HEK293 (cell line): ENCODE results near the gene RIC3.

ENCODE experiments used
- CTCF ChIA-PET: fragments of 350-600 bp; formaldehyde crosslinking; extraction: SDS; loops from one replicate; lab custom pipeline; 2021; ENCODE audit warnings: antibody characterized with exemption; lab: Yijun Ruan, JAX
- POLR2A ChIA-PET: fragments of 300-600 bp; formaldehyde crosslinking; extraction: SDS; loops from one replicate; lab custom pipeline; 2020; ENCODE audit warnings: antibody characterized with exemption, inconsistent platforms; lab: Yijun Ruan, JAX
- H3K27ac ChIP-seq: fragments of 200-500 bp; sonication (Bioruptor generic); 2 replicates; pipeline ENCODE4 v1.5.1; 2014; ENCODE audit warnings: low read depth, low read length, control low read depth, inconsistent platforms; ENCODE audit errors: extremely low read depth
- H3K36me3 ChIP-seq, 2 experiments: fragments of 200-500 bp in 1 of 2; sonication (Bioruptor generic) in 1 of 2; 1 replicate in 1 of 2; 2 replicates in 1 of 2; pipeline ENCODE4 v1.5.1; 2014 to 2017; ENCODE audit warnings: inconsistent platforms in 2 of 2, low read length in 2 of 2; ENCODE audit not compliant: control insufficient read depth in 2 of 2, insufficient read depth in 1 of 2
- H3K4me1 ChIP-seq: fragments of 200-500 bp; sonication (Bioruptor generic); 2 replicates; pipeline ENCODE4 v1.5.1; 2014; ENCODE audit warnings: mild to moderate bottlenecking, low read length, inconsistent platforms; ENCODE audit not compliant: control insufficient read depth, insufficient read depth
- H3K4me3 ChIP-seq: 2 replicates; pipeline ENCODE4 v1.5.1; 2011; ENCODE audit warnings: low read depth, mild to moderate bottlenecking, control low read depth, low read length, moderate library complexity
- H3K9me3 ChIP-seq: fragments of 200-500 bp; sonication (Bioruptor generic); 2 replicates; pipeline ENCODE4 v1.5.1; 2014; ENCODE audit warnings: low read depth, low read length, inconsistent platforms; ENCODE audit not compliant: control insufficient read depth, insufficient read depth
- GFI1B ChIP-seq: fragments of 450-650 bp; formaldehyde crosslinking; IDR thresholded peaks from 2 replicates; pipeline ENCODE4 v1.5.1; 2016; ENCODE audit warnings: missing biosample characterization, missing genetic modification characterization
- GLI4 ChIP-seq: fragments of 450-650 bp; formaldehyde crosslinking; IDR thresholded peaks from 2 replicates; pipeline ENCODE4 v1.5.1; 2016; ENCODE audit warnings: missing biosample characterization, missing genetic modification characterization
- GLIS1 ChIP-seq: fragments of 450-650 bp; formaldehyde crosslinking; IDR thresholded peaks from 2 replicates; pipeline ENCODE4 v1.5.1; 2016; ENCODE audit warnings: missing biosample characterization, missing genetic modification characterization
- KLF10 ChIP-seq: fragments of 450-650 bp; IDR thresholded peaks from 2 replicates; pipeline ENCODE4 v1.5.1; 2018; ENCODE audit warnings: missing biosample characterization, mild to moderate bottlenecking, missing genetic modification characterization
- KLF9 ChIP-seq: fragments of 450-650 bp; formaldehyde crosslinking; IDR thresholded peaks from 2 replicates; pipeline ENCODE4 v1.5.1; 2016; ENCODE audit warnings: missing biosample characterization, missing genetic modification characterization, low read depth
- OVOL3 ChIP-seq: fragments of 450-650 bp; formaldehyde crosslinking; IDR thresholded peaks from 2 replicates; pipeline ENCODE4 v1.5.1; 2016; ENCODE audit warnings: missing biosample characterization, missing genetic modification characterization
- SETDB1 ChIP-seq: IDR thresholded peaks from one replicate; pipeline ENCODE4 v1.6.1; 2017; ENCODE audit warnings: mild to moderate bottlenecking, low read length, moderate library complexity, mixed read lengths; ENCODE audit not compliant: insufficient read length
- SP2 ChIP-seq: fragments of 450-650 bp; formaldehyde crosslinking; IDR thresholded peaks from 2 replicates; pipeline ENCODE4 v1.5.1; 2016; ENCODE audit warnings: missing biosample characterization, missing genetic modification characterization
- TRIM28 ChIP-seq: IDR thresholded peaks from 2 replicates; pipeline ENCODE4 v1.6.1; 2011; ENCODE audit warnings: low read length, control low read depth, borderline replicate concordance
- ZBTB7A ChIP-seq: fragments of 450-650 bp; formaldehyde crosslinking; IDR thresholded peaks from 2 replicates; pipeline ENCODE4 v1.5.1; 2016; ENCODE audit warnings: low read depth, missing biosample characterization, missing genetic modification characterization
- ZEB2 ChIP-seq: fragments of 450-650 bp; formaldehyde crosslinking; IDR thresholded peaks from 2 replicates; pipeline ENCODE4 v1.5.1; 2016; ENCODE audit warnings: missing biosample characterization, missing genetic modification characterization
- ZFP3 ChIP-seq: fragments of 450-650 bp; formaldehyde crosslinking; IDR thresholded peaks from 2 replicates; pipeline ENCODE4 v1.5.1; 2016; ENCODE audit warnings: low read depth, missing biosample characterization, missing genetic modification characterization
- ZFP41 ChIP-seq: fragments of 450-650 bp; formaldehyde crosslinking; IDR thresholded peaks from 2 replicates; pipeline ENCODE4 v1.5.1; 2016; ENCODE audit warnings: missing biosample characterization, missing genetic modification characterization, borderline replicate concordance
- ZNF10 ChIP-seq: fragments of 450-650 bp; formaldehyde crosslinking; IDR thresholded peaks from 2 replicates; pipeline ENCODE4 v1.5.1; 2017; ENCODE audit warnings: missing biosample characterization, missing genetic modification characterization
- ZNF121 ChIP-seq: fragments of 450-650 bp; formaldehyde crosslinking; IDR thresholded peaks from 2 replicates; pipeline ENCODE4 v1.5.1; 2016; ENCODE audit warnings: missing biosample characterization, missing genetic modification characterization
- ZNF133 ChIP-seq: fragments of 450-650 bp; formaldehyde crosslinking; IDR thresholded peaks from 2 replicates; pipeline ENCODE4 v1.5.1; 2016; ENCODE audit warnings: missing biosample characterization, missing genetic modification characterization
- ZNF146 ChIP-seq: fragments of 450-650 bp; formaldehyde crosslinking; IDR thresholded peaks from 2 replicates; pipeline ENCODE4 v1.5.1; 2016; ENCODE audit warnings: missing biosample characterization, missing genetic modification characterization
- ZNF155 ChIP-seq: fragments of 450-650 bp; formaldehyde crosslinking; IDR thresholded peaks from 2 replicates; pipeline ENCODE4 v1.5.1; 2016; ENCODE audit warnings: missing biosample characterization, missing genetic modification characterization
- ZNF19 ChIP-seq: fragments of 450-650 bp; formaldehyde crosslinking; IDR thresholded peaks from 2 replicates; pipeline ENCODE4; 2016; ENCODE audit warnings: missing biosample characterization, missing genetic modification characterization, low read depth
- ZNF223 ChIP-seq: fragments of 450-650 bp; formaldehyde crosslinking; IDR thresholded peaks from 2 replicates; pipeline ENCODE4 v1.5.1; 2016; ENCODE audit warnings: missing biosample characterization, missing genetic modification characterization
- ZNF510 ChIP-seq: fragments of 450-650 bp; formaldehyde crosslinking; IDR thresholded peaks from 2 replicates; pipeline ENCODE4 v1.5.1; 2018; ENCODE audit warnings: mild to moderate bottlenecking, missing genetic modification characterization, missing biosample characterization; ENCODE audit not compliant: insufficient replicate concordance
- ZNF624 ChIP-seq: fragments of 450-650 bp; formaldehyde crosslinking; IDR thresholded peaks from 2 replicates; pipeline ENCODE4 v1.5.1; 2017; ENCODE audit warnings: missing biosample characterization, missing genetic modification characterization
- ZNF660 ChIP-seq: fragments of 450-650 bp; IDR thresholded peaks from 2 replicates; pipeline ENCODE4 v1.5.1; 2018; ENCODE audit warnings: missing biosample characterization, mild to moderate bottlenecking, missing genetic modification characterization
- ZNF785 ChIP-seq: fragments of 450-650 bp; formaldehyde crosslinking; IDR thresholded peaks from 2 replicates; pipeline ENCODE4 v1.5.1; 2016; ENCODE audit warnings: missing biosample characterization, missing genetic modification characterization
- ZNF791 ChIP-seq: fragments of 450-650 bp; formaldehyde crosslinking; IDR thresholded peaks from 2 replicates; pipeline ENCODE4 v1.5.1; 2016; ENCODE audit warnings: missing biosample characterization, missing genetic modification characterization
- TF ChIP-seq, protein P1 (sequence below): fragments of 450-650 bp; formaldehyde crosslinking; IDR thresholded peaks from 2 replicates; pipeline ENCODE4 v1.5.1; 2016; ENCODE audit warnings: missing biosample characterization, missing genetic modification characterization
- TF ChIP-seq, protein P2 (sequence below): fragments of 450-650 bp; formaldehyde crosslinking; IDR thresholded peaks from 2 replicates; pipeline ENCODE4 v1.5.1; 2016; ENCODE audit warnings: missing biosample characterization, missing genetic modification characterization, borderline replicate concordance

Gene RIC3

DNA sequence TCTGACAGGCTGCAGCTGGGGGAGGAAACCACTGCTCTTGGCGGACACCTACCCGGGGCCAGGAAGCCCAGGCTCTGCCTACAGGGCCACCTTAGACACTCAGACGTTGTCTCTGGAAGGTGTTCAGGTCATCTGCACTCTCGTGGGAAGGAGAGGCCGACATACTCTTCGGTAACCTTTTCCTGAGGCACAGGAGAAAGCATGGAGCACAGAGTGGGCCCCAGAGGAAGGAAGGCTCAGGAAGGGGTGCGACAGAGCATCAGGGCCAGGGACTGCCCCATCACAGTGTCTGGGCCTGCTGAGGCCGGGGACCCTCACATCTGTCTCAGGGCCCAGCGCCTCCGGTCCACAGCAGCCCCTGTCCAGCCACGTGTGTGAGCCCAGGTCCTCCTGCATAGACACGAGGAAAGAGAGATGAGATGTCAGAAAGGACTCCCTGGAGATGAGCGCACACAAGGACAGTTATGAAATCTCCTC, 106.0 kb downstream of the RIC3 start:
- no peaks in the 10 kb centered on the region for H3K9me3 ChIP-seq
- ChIA-PET POLR2A (no interaction called here), CTCF (no interaction called here)
- no peak overlapping the region for H3K27ac ChIP-seq
- no peaks in the 10 kb centered on the region for H3K4me1 ChIP-seq
- H3K36me3 ChIP-seq = no peaks in the 10 kb centered on the region
- H3K4me3 ChIP-seq = no peak overlapping the region
- TF ChIP-seq KLF10 (tag by site-specific recombination) = no peak
- no peak for TF ChIP-seq TRIM28
- no peak for TF ChIP-seq KLF9
- no peak for TF ChIP-seq ZNF624 (tag by site-specific recombination)
- no peak for TF ChIP-seq ZNF785 (tag by site-specific recombination)
- TF ChIP-seq ZNF155 = no peak
- TF ChIP-seq ZNF133 (tag by site-specific recombination) = no peak
- TF ChIP-seq OVOL3 = no peak
- TF ChIP-seq SETDB1 = no peak
- TF ChIP-seq ZNF10 (tag by site-specific recombination) = no peak
- no peak for TF ChIP-seq ZFP41 (tag by site-specific recombination)
- no peak for TF ChIP-seq GLI4 (tag by site-specific recombination)
- TF ChIP-seq ZNF791 (tag by site-specific recombination) = no peak
- TF ChIP-seq ZEB2 (tag by site-specific recombination) = no peak
- TF ChIP-seq ZFP3 (tag by site-specific recombination) = no peak
- TF ChIP-seq ZBTB7A (tag by site-specific recombination) = no peak
- no peak for TF ChIP-seq ZNF223 (tag by site-specific recombination)

DNA sequence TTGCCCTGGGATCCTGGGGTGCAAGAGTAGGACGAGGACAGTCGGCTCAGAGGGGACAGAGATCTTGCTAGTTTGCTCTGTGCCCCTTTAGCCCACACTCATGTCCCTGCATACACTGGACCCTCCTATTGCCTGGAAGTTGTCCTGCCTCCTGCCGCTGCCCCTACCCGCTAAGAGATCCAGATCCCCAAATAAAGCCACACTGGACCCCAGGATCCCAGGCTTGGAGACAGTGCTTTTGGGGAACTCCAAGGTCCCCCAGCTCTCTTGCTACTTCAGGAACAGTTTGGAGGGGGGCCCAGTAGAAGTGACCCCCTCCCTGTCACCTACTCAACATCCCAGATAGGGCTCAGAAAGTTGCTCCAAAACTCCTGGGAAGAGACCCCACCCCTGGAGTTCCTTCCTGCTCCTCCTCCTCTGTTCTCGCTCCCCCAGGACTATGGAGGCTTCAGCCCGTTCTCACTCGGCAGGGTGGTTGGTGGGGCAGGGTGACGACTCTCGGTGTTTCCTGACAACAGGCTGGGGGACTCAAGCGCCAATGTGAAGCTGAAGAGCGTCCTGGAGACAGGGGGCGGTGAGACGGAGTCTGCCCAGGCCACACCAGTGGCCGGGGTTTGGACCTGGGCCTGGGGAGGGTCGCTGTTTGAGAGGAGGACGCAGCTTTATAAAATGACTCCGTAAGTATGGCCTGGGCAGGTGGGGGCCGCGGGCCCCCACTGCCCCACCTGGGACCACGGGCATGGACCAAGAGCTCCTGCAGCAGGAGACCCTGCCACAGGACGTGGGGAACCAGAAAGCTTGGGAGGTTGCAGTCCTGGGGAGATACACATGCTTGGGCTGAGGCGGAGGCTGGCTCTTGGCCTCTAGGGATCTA, 107.0 kb downstream of the RIC3 start:
- TF ChIP-seq ZNF510 (tag by site-specific recombination) (no peak), ZNF19 (tag by site-specific recombination) (no peak), GLIS1 (tag by site-specific recombination) (no peak), ZNF660 (tag by site-specific recombination) (no peak), SP2 (no peak), ZNF121 (no peak), ZNF146 (no peak), GFI1B (tag by site-specific recombination) (no peak)
- TF ChIP-seq, protein P1, sequence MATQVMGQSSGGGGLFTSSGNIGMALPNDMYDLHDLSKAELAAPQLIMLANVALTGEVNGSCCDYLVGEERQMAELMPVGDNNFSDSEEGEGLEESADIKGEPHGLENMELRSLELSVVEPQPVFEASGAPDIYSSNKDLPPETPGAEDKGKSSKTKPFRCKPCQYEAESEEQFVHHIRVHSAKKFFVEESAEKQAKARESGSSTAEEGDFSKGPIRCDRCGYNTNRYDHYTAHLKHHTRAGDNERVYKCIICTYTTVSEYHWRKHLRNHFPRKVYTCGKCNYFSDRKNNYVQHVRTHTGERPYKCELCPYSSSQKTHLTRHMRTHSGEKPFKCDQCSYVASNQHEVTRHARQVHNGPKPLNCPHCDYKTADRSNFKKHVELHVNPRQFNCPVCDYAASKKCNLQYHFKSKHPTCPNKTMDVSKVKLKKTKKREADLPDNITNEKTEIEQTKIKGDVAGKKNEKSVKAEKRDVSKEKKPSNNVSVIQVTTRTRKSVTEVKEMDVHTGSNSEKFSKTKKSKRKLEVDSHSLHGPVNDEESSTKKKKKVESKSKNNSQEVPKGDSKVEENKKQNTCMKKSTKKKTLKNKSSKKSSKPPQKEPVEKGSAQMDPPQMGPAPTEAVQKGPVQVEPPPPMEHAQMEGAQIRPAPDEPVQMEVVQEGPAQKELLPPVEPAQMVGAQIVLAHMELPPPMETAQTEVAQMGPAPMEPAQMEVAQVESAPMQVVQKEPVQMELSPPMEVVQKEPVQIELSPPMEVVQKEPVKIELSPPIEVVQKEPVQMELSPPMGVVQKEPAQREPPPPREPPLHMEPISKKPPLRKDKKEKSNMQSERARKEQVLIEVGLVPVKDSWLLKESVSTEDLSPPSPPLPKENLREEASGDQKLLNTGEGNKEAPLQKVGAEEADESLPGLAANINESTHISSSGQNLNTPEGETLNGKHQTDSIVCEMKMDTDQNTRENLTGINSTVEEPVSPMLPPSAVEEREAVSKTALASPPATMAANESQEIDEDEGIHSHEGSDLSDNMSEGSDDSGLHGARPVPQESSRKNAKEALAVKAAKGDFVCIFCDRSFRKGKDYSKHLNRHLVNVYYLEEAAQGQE = no peak
- TF ChIP-seq, protein P2, sequence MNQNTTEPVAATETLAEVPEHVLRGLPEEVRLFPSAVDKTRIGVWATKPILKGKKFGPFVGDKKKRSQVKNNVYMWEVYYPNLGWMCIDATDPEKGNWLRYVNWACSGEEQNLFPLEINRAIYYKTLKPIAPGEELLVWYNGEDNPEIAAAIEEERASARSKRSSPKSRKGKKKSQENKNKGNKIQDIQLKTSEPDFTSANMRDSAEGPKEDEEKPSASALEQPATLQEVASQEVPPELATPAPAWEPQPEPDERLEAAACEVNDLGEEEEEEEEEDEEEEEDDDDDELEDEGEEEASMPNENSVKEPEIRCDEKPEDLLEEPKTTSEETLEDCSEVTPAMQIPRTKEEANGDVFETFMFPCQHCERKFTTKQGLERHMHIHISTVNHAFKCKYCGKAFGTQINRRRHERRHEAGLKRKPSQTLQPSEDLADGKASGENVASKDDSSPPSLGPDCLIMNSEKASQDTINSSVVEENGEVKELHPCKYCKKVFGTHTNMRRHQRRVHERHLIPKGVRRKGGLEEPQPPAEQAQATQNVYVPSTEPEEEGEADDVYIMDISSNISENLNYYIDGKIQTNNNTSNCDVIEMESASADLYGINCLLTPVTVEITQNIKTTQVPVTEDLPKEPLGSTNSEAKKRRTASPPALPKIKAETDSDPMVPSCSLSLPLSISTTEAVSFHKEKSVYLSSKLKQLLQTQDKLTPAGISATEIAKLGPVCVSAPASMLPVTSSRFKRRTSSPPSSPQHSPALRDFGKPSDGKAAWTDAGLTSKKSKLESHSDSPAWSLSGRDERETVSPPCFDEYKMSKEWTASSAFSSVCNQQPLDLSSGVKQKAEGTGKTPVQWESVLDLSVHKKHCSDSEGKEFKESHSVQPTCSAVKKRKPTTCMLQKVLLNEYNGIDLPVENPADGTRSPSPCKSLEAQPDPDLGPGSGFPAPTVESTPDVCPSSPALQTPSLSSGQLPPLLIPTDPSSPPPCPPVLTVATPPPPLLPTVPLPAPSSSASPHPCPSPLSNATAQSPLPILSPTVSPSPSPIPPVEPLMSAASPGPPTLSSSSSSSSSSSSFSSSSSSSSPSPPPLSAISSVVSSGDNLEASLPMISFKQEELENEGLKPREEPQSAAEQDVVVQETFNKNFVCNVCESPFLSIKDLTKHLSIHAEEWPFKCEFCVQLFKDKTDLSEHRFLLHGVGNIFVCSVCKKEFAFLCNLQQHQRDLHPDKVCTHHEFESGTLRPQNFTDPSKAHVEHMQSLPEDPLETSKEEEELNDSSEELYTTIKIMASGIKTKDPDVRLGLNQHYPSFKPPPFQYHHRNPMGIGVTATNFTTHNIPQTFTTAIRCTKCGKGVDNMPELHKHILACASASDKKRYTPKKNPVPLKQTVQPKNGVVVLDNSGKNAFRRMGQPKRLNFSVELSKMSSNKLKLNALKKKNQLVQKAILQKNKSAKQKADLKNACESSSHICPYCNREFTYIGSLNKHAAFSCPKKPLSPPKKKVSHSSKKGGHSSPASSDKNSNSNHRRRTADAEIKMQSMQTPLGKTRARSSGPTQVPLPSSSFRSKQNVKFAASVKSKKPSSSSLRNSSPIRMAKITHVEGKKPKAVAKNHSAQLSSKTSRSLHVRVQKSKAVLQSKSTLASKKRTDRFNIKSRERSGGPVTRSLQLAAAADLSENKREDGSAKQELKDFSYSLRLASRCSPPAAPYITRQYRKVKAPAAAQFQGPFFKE (tag by site-specific recombination) = no peak
- TF ChIP-seq, all 188 proteins: peak for 0
- CTCF ChIA-PET = interaction anchor here (0.6 to 1.6 kb wide), 5 partner anchors 17 to 1121 kb away, joined by 3 to 5 read pairs (median 3); no protein-coding TSS in a partner anchor
- H3K36me3 ChIP-seq = no peaks in the 10 kb centered on the region
- no peaks in the 10 kb centered on the region for H3K9me3 ChIP-seq
- POLR2A ChIA-PET = no interaction called here
- H3K4me1 ChIP-seq = no peaks in the 10 kb centered on the region
- no peak overlapping the region for H3K4me3 ChIP-seq
- H3K27ac ChIP-seq = no peak overlapping the region
